Keratinocyte (primary cell): ENCODE results near the gene MAP7. TPM values are rescaled to one million over a fixed set of nuclear protein-coding genes. Genes with fewer than 3 reads are reported as not detected.

Experiments used
- DNase-seq: peaks from one replicate; pipeline ENCODE4 v3.0.0-alpha.2; 2011; ENCODE audit warnings: low read depth, missing footprints, low spot score
- FAIRE-seq: peaks from 2 replicates; lab custom pipeline; 2011; peaks lifted over from hg19 to GRCh38; lab: Jason Lieb, UNC
- H2AFZ ChIP-seq: 2 replicates; pipeline ENCODE4 v1.6.0; 2012; ENCODE audit warnings: low read length, control low read depth, inconsistent platforms; ENCODE audit not compliant: control insufficient read depth
- H3K27ac ChIP-seq: 2 replicates; pipeline ENCODE4 v1.5.1; 2011; ENCODE audit warnings: low read length; ENCODE audit not compliant: control insufficient read depth, insufficient read depth
- H3K27me3 ChIP-seq: 3 replicates; pipeline ENCODE4 v1.6.0; 2011; ENCODE audit warnings: low read length; ENCODE audit not compliant: control insufficient read depth, insufficient read depth; ENCODE audit errors: extremely low read depth
- H3K36me3 ChIP-seq, 2 experiments: 2 replicates in 1 of 2; 3 replicates in 1 of 2; pipeline ENCODE4 v1.5.1; 2011; ENCODE audit warnings: low read length in 2 of 2, mild to moderate bottlenecking in 1 of 2; ENCODE audit not compliant: control insufficient read depth in 2 of 2, insufficient read depth in 2 of 2; ENCODE audit errors: extremely low read depth in 1 of 2
- H3K4me1 ChIP-seq: 3 replicates; pipeline ENCODE4 v1.5.1; 2011; ENCODE audit warnings: low read length; ENCODE audit not compliant: control insufficient read depth, insufficient read depth; ENCODE audit errors: extremely low read depth
- H3K4me2 ChIP-seq: 3 replicates; pipeline ENCODE4 v1.6.0; 2011; ENCODE audit warnings: low read depth, low read length; ENCODE audit not compliant: control insufficient read depth, insufficient read depth; ENCODE audit errors: extremely low read depth
- H3K4me3 ChIP-seq, 3 experiments: fragments of 200-600 bp in 1 of 3; sonication (generic) in 1 of 3; 2 replicates in 2 of 3; 3 replicates in 1 of 3; pipeline ENCODE4 v1.5.1; 2011 to 2016; ENCODE audit warnings: low read length in 3 of 3, mild to moderate bottlenecking in 3 of 3, control low read depth in 2 of 3, inconsistent platforms in 1 of 3, low read depth in 1 of 3, mixed read lengths in 1 of 3, mixed run types in 1 of 3, moderate library complexity in 1 of 3; ENCODE audit not compliant: control insufficient read depth in 2 of 3, insufficient read depth in 2 of 3; ENCODE audit errors: extremely low read depth in 1 of 3
- H3K79me2 ChIP-seq: 2 replicates; pipeline ENCODE4 v1.6.0; 2012; ENCODE audit warnings: low read length; ENCODE audit not compliant: control insufficient read depth, insufficient read depth
- H3K9ac ChIP-seq: 3 replicates; pipeline ENCODE4 v1.6.0; 2011; ENCODE audit warnings: low read length; ENCODE audit not compliant: control insufficient read depth, insufficient read depth; ENCODE audit errors: extremely low read depth
- H3K9me1 ChIP-seq: 3 replicates; pipeline ENCODE4 v1.6.0; 2011; ENCODE audit warnings: low read length; ENCODE audit not compliant: control insufficient read depth, insufficient read depth; ENCODE audit errors: extremely low read depth
- H3K9me3 ChIP-seq: 2 replicates; pipeline ENCODE4 v1.5.1; 2012; ENCODE audit warnings: low read depth, low read length; ENCODE audit not compliant: control insufficient read depth
- H4K20me1 ChIP-seq: 3 replicates; pipeline ENCODE4 v1.6.0; 2011; ENCODE audit warnings: low read length; ENCODE audit not compliant: control insufficient read depth, insufficient read depth; ENCODE audit errors: extremely low read depth
- EZH2 ChIP-seq: IDR thresholded peaks from one replicate; pipeline ENCODE4 v1.6.1; 2012; ENCODE audit warnings: inconsistent platforms, mild to moderate bottlenecking, low read length, moderate library complexity
- dilution Hi-C: fragments of 300-500 bp; cut with MboI; formaldehyde crosslinking; loops from one replicate; pipeline ENCODE4 v1.7.0; 2020; ENCODE audit warnings: low sequenced_read_pairs; ENCODE audit not compliant: extremely low pct_ligation_motif_present
- polyA plus RNA-seq, 5 experiments: library from polyadenylated mRNA; depleted of rRNA in 3 of 5; stranded (reverse) in 3 of 5; stranded (forward) in 1 of 5; unstranded in 1 of 5; fragments of >200 nt; gene quantifications; 1 replicate in 1 of 5; 2 replicates in 3 of 5; 3 replicates in 1 of 5; pipeline versions ENCODE4 v1.2.1 to v1.2.3, GENCODE V29; 2011 to 2012; ENCODE audit warnings: missing spikeins in 2 of 5, low read depth in 1 of 5, low replicate concordance in 1 of 5
- TF ChIP-seq, protein P1 (sequence below), 3 experiments: IDR thresholded peaks in 1 of 3; conservative IDR thresholded peaks in 1 of 3; optimal IDR thresholded peaks in 1 of 3; 2 replicates in 2 of 3; 3 replicates in 1 of 3; pipeline versions ENCODE3 to v1.5.1; 2011; ENCODE audit warnings: low read length in 3 of 3, mild to moderate bottlenecking in 3 of 3, moderate library complexity in 2 of 3, control low read depth in 1 of 3, inconsistent platforms in 1 of 3; ENCODE audit not compliant: insufficient read depth in 2 of 3; ENCODE audit errors: extremely low read depth in 1 of 3

Gene MAP7
- polyA plus RNA-seq, 1 donor (not counting 4 experiments of a cell fraction or from before 2014, with no cell fraction given) = 11.8 TPM

DNA sequence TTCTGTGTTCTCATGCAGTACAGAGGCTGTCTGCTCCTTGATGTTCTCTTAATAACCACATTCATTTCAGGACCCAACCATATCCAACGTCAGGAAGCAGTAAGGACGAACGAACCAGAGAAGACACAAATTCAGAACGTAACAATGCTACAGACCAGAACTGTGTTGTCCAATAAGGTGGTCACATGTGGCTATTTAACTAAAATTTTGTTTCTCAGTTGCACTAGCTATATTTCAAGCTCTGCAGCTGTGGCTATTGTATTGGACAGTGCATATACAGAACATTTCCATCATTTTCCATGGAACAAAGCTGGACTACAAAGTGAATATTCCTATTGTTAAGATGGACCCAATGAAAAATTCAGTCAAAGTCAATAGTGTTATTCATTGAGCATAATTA lies 27.0 kb downstream of the MAP7 start:
- Histone ChIP-seq H3K9me3 (no peaks in the 10 kb centered on the region), H3K27ac (no peak overlapping the region), H2AFZ (no peak overlapping the region), H3K27me3 (no peaks in the 10 kb centered on the region), H3K4me2 (no peak overlapping the region), H3K36me3 (no peaks in the 10 kb centered on the region), H3K9me1 (no peaks in the 10 kb centered on the region), H3K4me1 (peaks cover 36% of the 10 kb centered on the region), H3K9ac (no peak overlapping the region), H3K79me2 (peaks cover 16% of the 10 kb centered on the region), H3K4me3 (no peak overlapping the region), H4K20me1 (no peaks in the 10 kb centered on the region)
- FAIRE-seq = no peak
- dilution Hi-C loops = no loop called here
- no peak for DNase-seq
- TF ChIP-seq, protein P1, sequence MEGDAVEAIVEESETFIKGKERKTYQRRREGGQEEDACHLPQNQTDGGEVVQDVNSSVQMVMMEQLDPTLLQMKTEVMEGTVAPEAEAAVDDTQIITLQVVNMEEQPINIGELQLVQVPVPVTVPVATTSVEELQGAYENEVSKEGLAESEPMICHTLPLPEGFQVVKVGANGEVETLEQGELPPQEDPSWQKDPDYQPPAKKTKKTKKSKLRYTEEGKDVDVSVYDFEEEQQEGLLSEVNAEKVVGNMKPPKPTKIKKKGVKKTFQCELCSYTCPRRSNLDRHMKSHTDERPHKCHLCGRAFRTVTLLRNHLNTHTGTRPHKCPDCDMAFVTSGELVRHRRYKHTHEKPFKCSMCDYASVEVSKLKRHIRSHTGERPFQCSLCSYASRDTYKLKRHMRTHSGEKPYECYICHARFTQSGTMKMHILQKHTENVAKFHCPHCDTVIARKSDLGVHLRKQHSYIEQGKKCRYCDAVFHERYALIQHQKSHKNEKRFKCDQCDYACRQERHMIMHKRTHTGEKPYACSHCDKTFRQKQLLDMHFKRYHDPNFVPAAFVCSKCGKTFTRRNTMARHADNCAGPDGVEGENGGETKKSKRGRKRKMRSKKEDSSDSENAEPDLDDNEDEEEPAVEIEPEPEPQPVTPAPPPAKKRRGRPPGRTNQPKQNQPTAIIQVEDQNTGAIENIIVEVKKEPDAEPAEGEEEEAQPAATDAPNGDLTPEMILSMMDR (optimal IDR thresholded peaks at IDR 0.05 in 1 of 3, IDR thresholded peaks at IDR 0.05 in 1 of 3, conservative IDR thresholded peaks at IDR 0.05 in 1 of 3; ENCODE audit: extremely low read depth in 1 of 3, insufficient read depth in 2 of 3, low read length in 3 of 3) = no peak
- TF ChIP-seq EZH2 = no peak

GRCh38 chr6:136522636-136523035 lies 27.6 kb downstream of the MAP7 start:
- Histone ChIP-seq H3K36me3 (no peaks in the 10 kb centered on the region), H3K9ac (no peak overlapping the region), H3K4me1 (peaks cover 32% of the 10 kb centered on the region), H3K27me3 (no peaks in the 10 kb centered on the region), H3K9me3 (no peaks in the 10 kb centered on the region), H3K79me2 (peaks cover 14% of the 10 kb centered on the region), H2AFZ (no peak overlapping the region), H4K20me1 (no peaks in the 10 kb centered on the region), H3K27ac (no peak overlapping the region), H3K9me1 (no peaks in the 10 kb centered on the region), H3K4me3 (no peak overlapping the region), H3K4me2 (no peak overlapping the region)
- dilution Hi-C loops = no loop called here
- DNase-seq (no peak), FAIRE-seq (no peak)
- TF ChIP-seq, protein P1 (optimal IDR thresholded peaks at IDR 0.05 in 1 of 3, IDR thresholded peaks at IDR 0.05 in 1 of 3, conservative IDR thresholded peaks at IDR 0.05 in 1 of 3; ENCODE audit: extremely low read depth in 1 of 3, insufficient read depth in 2 of 3, low read length in 3 of 3) = no peak
- no peak for TF ChIP-seq EZH2
